GM21529 (cell line): Measurements from ENCODE around the gene SLX9.
"Not testable (repeated sequence)": the region's sequence is repeated elsewhere in the genome, so short reads cannot be mapped to it uniquely, and the experiment has no call there.

Experiments used
- ATAC-seq: cut with Tn5 transposase; IDR thresholded peaks from one replicate; pipeline ENCODE4 v1.9.1; 2021; ENCODE audit not compliant: unreplicated experiment

Gene SLX9

GRCh38 chr21:44914176-44914874, 25.5 kb upstream of the SLX9 start:
- ATAC-seq, result peak; percentile 69

DNA sequence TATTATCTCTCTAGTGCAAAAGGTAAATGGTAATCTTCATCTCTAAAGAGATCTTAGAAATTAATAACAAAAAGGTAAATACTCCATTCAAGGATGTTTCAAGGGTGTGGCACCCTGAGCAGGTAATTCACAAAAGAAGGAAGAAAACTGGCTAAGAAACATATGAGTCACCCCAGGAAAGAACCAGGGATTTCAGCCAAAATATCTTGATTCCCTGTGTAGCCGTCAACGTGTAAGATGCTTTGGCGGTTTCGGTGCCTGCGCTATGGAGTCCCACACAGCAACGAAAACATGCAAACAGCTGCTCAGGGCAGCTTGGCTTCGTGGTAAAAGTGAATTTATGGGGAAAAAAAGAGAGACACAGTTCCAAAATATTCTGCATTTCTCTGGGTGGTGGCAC, 22.9 kb upstream of the SLX9 start:
- no peak for ATAC-seq

GRCh38 chr21:44917446-44918106, 22.3 kb upstream of the SLX9 start:
- no peak for ATAC-seq

GRCh38 chr21:44918107-44918470, 21.7 kb upstream of the SLX9 start:
- no peak for ATAC-seq

DNA sequence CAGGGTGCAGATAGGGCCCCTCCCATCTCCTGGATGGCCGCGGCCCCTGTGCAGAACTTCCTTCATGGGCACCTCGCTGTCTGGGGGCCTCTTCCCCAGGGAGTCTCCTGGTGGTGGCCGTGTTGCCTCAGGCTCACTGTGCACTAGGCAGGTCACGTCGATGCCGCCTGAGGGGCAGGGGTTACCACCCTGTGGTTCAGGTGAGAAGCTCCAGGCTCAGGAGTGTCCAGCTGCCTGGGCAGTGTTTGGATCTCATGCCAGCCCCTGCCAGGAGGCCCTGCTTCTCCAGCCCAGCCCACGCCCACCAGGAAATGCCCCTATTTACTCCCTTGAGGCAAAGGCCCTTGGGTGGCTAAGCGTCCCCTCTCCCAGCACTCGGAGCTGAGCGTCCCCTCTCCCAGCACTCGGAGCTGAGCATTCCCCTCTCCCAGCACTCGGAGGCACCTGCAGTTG, 21.2 kb upstream of the SLX9 start:
- ATAC-seq, result no peak

- ATAC-seq, result no peak
These were observed 20.5 kb upstream of the SLX9 start for GRCh38 chr21:44919111-44919912.

- ATAC-seq, result peak; percentile 15
These were observed 19.7 kb upstream of the SLX9 start for GRCh38 chr21:44919913-44920693.

DNA sequence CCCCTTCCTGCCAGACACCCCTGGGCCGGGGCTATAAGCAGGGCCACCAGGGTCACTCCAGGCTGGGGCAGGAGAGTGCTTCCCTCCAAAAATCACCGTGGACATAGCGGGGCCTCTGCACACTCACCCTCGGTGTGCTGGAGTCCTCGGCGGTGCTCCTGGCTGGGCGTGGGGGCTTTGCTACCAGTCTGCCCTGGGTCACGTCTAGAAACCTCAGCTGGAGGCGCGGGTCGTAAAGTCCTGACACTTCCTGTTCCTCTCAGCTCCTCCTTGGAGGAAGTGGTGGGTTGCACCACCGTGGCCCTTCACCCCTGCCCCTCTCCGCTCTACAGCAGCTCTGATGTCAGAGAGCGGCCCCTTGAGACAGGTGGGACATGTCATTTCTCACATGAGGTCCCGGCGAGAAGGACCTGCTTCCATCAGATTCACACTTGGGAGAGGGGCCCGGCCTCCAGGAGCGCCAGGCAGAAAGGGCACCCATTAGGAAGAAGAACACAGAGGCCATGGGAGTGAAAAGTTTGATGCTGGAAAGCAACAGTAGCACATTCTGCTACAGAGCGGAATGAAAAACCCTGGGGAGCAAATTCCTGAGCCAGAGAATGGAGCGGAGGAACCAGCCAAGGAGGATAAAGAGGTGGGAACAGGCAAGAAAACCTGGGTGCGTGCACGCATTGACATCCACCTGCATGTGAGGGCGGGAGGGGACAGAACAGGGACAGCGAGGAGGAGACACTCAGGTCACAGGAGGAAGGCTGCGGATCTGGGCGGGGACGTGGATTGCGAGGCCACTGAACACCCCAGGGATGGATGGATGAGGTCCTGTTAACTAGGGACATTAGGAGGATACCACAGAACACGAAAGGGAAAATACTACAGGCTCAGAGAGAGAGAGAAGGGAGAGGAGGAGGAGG, 18.9 kb upstream of the SLX9 start, which contains the start of gene ITGB2:
TSS of gene ITGB2 (minus strand) at position 206 of the 911 bp plus-strand sequence. CDS start 10,117 bp downstream, outside the sequence.
- ATAC-seq, result peak; percentile 75

DNA sequence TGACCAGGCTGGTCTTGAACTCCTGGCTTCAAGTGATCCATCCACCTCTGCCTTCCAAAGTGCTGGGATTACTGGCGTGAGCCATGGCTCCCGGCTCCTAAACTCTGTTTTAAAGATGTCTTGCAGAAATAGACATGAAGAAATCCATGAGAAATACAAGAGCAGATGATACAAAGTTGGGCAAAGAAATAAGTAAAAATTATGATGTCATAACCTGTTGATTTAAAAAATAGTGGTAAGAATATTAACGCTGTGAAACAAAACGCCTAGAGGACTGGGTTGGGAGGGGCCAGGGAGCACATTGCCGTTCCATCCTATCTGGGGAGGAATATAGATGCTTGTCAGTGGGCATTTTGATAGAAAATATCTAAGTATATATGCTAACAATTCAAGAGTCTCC, 17.9 kb upstream of the SLX9 start:
- no peak for ATAC-seq

DNA sequence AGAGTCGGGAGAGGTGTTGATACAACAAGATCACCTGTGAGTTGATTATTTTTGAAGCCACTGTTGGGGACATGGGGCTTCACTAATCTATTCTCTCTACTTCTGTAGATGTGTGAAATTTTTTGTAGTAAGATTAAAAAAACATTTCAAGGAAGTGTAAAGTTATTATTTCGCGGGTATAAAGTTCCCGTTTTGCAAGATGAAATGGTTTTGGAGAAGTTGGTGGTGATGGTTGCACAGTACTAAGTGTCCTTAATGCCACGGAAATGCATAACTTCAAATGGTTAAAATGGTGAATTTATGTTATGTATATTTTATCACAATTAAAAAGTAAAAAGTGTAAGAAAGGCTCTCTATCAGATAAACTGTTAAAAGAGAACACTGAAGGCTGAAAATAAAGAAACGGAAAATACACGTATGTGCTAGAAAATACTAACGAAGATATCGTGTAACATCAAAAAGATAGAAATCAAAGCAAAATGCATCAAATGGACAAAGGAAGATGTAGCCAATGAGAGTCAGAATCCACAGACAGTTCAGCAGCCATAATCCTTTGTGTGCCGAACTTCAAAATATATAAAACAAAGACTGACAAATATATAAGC, 16.2 kb upstream of the SLX9 start:
- no peak for ATAC-seq

GRCh38 chr21:44924606-44925377, 15.0 kb upstream of the SLX9 start:
- ATAC-seq, result no peak

- no peak for ATAC-seq
These were observed 14.5 kb upstream of the SLX9 start for GRCh38 chr21:44925378-44925755.

DNA sequence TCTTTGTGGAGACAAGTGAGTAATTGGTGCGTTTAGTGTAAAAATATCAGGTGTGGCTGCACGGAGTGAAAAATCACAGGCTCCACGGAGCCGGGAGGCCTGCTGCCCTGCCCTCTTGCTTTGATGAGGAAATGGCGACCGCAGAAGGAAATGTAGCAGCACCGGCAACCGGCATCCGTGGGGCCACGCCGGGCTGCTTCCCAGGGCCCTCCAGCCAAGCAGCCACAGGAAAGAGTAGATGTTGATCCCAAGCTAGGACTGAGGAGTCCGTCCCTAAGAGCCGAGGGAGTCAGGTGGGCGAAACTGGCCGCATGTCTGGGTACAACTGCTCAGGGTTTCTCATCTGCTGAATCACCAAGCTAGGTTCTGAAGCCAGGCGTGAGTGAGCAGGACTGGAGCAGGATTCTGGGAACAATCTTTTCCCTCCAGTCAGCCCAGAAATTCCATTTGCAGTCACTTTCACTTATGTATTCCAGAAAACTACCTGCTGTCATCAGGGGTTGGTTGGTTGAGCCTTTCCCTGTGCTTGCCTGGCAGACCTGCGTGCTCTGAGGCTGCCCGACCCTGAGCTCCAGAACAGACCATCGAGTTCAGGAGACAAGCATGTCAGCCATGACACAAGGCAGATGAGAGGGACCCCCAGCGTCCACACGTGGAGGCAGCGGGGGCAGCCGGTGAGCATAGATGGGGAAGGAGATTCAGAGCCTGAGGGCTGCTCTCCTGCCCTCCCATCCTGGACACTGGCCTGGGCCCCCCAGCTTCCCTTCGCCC, 13.3 kb upstream of the SLX9 start:
- no peak for ATAC-seq

DNA sequence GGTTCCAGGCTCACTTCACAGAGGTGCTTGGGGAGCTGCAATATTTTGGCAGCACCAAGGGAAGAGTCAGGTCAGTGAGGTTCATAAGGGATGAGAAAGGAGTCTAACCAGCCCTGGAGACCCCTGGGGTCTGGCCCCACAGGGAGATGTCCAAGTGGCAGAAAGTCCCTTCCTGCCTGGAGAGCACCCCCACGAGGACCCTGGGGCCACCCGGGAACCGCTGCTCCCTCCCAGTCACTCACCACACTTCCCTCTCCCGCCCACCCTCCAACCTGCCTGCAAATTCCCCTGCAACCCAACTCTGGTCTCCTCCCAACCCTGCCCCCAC, 12.6 kb upstream of the SLX9 start:
- no peak for ATAC-seq

DNA sequence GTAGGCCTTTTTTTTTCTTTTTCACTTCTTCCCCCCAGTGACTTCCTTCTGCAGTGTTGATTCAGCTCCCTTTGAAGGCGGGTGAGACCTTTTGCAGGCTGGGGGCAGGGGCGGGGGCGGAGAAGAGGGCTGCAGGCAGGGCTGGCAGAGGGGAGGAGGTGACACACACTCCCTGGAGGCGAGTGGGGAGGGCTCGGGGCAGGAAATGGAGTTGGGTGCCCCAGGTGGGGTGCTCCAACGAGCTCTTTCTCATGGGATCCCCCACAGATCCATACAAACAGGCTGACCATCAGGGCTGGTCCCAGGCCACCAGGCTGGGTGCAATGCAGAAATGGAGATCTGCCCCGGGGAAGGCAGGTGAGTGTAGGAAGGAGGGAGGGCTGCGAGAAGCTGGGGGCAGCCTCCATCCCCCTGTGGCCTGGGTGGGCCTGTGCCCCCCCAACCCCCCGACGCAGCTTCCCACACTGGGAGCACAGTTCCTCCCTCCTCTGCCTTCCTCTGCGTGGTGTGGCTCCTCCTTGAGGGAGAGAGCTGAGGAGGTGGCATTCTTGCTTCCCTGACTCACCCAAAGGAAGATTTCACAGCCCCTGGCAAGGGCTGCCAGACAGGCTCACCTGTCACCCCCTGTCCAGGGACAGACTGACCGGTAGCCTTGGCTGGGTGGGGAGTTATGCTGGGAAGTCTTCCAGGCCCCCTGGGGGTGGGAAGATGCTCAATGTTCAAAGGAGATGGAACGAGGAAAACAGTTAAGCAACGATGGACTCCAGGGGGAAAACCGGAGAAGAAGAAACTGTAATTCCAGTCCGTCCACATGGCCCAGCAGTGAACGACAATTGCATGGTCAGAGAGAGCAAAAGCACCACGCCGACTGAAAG, 12.0 kb upstream of the SLX9 start:
- peak; percentile 39 for ATAC-seq

DNA sequence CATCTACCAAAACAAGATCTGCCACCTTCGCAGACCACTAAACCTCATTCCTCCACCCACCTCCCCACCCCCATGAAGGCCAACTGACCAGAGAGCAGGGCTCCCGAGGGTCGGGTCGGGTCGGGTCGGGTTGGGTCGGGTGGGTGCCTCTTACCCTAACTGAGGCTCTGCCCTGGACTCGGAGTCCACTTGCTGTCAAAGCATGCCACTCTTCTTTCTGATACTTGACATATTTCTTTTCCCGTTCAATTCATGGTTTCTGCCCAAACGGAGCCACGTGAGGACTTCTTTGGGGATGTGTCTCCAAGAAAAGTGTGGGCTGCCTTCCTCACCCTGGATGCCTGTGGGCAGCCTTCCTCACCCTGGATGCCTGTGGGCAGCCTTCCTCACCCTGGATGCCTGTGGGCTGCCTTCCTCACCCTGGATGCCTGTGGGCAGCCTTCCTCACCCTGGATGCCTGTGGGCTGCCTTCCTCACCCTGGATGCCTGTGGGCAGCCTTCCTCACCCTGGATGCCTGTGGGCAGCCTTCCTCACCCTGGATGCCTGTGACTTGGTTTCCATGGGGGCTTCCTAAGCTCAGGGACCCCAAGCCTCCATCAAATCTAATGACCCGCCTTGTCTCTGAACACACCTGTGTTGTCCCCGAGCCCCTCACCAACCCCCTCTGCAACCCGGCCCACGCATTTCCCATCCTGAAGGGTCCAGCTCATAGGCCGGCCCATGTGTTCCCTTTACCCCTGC, 11.2 kb upstream of the SLX9 start:
- not testable (repeated sequence) for ATAC-seq
